HG03108 (cell line): ENCODE data around the gene GTF2H4.
"Not testable (repeated sequence)": the region's sequence is repeated elsewhere in the genome, so short reads cannot be mapped to it uniquely, and the experiment has no call there.

Experiments used
- ATAC-seq: cut with Tn5 transposase; IDR thresholded peaks from one replicate; pipeline ENCODE4 v1.9.1; 2021; ENCODE audit warnings: moderate library complexity; ENCODE audit not compliant: unreplicated experiment

GTF2H4 gene

DNA sequence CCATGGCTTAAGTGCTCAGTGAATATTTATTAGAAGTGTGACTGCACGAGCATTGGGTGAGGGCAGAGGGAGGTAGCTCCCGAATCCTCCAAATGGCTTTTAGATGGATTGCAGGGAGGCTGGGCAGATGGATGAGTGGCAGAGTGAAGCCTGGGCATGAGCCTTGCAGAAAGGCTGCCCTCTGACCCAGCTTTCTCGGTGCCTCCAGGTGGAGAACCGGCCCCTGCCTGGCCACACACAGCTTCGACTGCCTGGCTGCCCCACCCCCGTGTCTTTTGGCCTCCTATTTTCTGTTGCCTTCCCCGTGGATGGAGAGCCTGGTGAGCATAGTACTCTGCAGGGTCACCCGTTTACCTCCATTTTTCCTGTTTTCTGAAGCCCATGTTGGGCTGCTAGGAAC is 9.5 kb downstream of the GTF2H4 start:
- ATAC-seq, result no peak

DNA sequence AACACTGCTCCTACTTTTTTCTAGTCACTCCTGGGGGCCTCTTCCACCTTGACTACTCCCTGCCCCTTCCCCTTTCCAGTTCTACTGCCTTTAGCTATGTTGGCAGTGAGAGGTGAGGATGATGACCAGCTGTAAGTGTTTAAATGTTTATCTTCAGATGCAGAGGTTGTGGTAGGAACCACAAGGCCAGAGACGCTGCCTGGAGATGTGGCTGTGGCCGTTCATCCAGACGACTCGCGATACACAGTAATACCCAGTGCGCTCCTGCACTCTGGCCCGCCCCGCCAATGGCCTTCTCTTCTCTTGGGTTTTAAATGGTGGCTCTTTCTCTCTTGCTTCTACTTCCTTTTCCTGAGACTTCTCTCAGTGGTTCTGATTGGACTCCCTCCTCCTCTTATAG is 10.7 kb downstream of the GTF2H4 start:
- ATAC-seq, result no peak

DNA sequence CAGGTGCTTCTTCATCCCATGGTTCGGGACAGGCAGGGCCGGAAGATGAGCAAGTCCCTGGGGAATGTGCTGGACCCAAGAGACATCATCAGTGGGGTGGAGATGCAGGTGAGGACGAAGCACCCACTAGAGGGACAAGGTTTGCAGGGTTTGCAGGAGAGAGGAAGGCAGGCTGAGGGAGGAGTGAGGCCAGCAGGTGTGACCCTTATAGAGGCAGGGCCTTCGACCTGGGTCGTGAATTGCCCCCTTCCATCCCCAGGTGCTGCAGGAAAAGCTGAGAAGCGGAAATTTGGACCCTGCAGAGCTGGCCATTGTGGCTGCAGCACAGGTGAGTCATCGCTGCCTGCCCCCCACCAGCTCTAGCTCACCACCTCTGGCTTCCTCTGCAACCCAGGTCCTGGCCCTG is 14.4 kb downstream of the GTF2H4 start:
- no peak for ATAC-seq

DNA sequence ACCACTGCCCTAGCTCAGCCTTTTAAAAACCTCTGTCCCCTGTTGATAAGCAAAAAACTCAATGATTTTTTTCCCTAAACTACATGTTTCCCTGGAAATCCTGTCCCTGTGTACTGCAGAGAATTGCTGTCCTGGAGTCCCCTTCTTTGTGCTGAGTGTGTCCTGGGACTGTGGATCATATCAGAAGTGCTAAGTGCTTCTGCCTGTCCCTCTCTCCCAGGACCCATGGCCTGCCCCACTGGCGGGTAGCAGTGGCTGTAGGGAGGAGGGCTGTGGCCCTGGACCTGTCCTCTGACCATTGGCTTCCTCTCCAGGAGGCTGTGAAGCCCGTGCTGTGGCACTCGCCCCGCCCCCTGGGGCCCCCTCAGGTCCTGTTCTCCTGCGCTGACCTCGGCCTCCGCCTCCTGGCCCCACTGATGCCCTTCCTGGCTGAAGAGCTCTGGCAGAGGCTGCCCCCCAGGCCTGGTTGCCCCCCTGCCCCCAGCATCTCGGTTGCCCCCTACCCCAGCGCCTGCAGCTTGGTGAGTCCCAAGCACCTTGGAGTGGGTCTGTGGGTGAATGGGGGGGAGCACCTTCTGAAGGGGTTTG is 16.1 kb downstream of the GTF2H4 start:
- ATAC-seq, result not testable (repeated sequence)

DNA sequence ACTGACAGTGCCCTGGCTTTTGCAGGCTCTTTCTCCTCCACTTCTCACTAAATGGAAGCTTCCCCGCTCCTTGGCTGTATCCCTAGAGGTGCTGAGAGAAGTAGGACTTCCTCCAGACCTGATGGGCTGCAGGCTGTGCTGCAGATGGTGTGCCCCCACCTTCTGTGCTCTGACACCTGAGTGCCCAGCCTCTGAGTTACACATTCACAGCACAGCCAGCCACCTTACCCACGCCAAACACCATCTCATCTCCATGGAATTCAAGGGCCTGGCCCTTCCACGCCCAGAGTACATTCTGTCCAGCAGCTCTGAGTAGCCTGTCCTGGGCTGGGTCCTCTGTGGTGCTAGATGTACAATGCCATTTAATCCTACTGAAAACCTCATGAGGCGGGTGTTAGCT is 18.6 kb downstream of the GTF2H4 start:
- ATAC-seq, result no peak

DNA sequence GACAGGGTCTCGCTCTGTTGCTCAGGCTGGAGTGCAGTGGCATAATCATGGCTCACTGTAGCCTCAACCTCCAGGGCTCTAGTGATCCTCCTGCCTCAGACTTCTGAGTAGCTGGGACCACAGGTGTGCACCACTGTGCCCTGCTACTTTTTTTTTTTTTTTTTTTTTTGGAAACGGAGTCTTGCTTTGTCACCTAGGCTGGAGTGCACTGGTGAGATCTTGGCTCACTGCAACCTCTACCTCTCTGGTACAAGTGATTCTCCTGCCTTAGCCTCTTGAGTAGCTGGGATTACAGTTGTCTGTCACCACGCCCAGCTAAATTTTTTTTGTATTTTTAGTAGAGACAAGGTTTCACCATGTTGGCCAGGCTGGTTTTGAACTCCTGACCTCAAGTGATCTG is 19.1 kb downstream of the GTF2H4 start:
- not testable (repeated sequence) for ATAC-seq

DNA sequence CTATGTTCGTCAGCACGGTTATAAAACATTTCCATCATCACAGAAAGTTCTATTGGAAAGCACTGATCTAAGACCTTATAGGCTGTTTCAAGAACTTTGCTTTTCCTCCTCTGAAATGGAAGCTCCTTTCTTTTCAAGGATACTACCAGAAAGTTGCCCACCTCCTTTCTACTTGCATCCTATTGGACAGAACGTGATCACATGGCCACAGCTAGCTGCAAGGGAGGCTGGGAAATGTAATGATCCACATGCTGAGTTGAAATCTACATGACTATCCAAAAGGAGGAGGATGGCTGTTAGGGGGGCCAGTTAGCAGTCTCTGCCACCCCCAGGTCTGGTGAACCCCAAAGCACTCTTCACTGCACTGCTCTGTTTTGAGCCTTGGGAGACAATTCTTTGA is 20.7 kb downstream of the GTF2H4 start:
- no peak for ATAC-seq

DNA sequence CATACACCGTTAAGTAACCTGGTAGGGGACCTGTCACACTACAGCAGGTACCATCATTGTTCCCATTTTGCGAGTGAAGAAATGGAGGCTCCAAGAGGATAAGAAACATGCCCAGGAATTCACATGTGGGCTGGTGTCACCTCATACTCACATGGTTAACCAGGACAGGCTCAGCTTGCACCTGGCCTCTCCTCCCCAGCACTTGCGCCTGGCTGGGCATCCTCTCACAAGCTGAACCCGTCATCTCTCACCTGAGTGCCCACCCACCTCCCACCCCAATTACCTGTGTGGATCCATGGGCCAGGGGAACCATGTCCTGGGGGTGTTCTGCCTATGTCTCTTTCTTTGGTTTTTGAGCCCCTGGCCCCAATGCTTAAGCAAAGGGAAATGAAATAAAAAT is 22.5 kb downstream of the GTF2H4 start:
- no peak for ATAC-seq

DNA sequence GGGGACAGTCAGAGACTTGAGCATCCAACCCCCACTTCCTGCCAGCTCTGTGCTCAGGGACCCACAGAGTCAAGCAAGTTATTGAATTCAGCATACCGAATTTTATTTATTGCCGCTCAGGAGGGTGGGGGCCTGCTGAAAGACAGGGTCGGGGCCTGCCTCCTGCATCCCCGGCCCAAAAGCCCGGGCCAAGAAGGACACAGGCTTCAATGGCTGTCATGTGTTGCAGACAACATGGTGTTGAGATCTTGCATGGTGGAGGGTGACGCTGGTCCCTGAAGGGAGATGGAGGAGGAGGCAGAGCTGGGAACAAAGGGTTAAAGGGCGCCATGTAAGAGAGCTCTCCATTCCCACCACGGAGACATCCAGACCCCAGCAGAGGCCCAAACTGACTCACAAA is 23.3 kb downstream of the GTF2H4 start:
- ATAC-seq, result no peak

DNA sequence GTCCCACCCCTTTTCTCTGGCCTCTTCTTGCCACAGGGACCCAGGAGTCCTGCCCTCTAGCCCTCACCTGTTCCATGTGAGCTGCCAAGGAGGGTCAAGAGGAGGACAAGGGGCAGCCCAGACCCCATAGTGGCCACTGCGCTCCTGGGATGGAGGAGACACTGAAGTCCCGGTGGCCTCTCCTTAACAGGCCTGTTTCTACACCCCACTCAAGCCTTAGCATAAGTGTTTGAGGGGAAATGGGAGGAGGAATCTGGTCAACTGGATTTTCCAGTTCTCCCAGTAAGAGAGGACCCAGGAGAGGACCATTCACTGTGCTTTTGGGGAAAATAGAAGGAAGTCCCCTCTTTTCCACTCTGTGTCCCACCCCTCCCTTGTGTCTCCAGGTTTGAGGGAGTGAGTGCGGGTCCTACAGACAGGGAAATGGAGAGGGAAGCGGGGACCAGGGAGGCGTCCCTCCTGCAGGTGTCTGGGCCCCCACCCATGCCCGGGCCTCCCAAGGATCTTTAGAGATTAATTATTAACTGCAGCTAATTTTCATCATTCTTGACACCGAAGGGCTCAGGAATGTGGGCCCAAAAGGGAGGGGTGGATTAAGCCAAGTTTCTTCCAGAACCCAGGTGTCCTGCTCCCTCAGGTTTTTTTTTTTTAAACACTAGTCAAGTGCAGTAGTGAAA is 24.1 kb downstream of the GTF2H4 start, which contains the start of gene SFTA2:
Gene SFTA2 (minus strand): TSS at position 202 of the 677 bp plus-strand sequence. CDS start 74 bp downstream, at position 128.
- no peak for ATAC-seq

DNA sequence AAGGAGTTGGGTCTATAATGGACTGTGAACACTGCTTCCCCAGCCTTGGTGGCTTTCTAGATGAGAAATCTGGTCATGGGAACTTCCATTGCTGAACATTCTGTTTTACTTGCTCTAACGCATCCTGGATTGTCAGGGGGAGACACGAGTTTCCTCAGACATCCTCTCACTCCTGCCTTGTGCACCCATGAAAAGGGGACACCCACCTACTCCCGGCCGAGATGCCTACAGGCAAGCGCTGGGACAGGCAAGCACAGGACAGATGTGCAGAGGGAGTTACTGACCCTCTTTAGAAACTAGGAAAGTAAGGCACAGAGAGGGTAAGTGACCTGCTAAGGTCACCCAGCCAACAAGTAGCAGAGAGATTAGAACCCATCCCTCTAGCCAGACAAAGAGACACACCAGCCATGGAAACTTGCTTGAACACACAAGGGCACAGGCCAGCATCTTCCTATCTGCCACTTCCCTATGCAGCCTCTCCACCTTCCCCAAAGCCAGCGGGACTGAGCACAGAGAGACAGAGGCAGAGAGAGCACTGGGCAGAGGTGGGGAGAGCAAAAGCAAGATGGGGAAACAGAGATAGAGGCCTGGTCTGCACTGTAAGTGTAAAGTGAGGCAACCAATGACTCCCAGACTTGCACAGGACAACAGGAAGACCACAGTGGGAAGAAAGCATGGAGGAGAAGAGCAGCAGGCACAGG is 24.8 kb downstream of the GTF2H4 start:
- ATAC-seq, result no peak

DNA sequence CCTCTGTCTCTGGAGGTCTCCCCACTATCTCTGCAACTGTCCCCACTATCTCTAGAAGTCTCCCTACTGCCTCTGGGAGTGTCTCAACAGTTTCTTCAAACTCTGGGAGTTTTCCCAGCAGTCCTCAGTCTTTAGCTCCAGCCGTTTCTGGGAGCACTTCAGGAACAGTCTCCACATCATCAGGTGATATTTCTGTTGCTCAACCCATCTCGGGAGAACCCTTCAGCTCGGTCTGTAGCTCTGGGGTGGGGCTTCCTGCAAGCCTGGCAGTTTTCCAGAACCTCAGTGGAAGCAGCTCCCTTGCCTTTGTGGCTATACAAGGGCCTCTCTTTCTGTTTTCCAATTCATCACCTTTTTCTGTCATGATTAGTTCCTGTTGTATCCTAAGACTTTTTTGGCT is 27.0 kb downstream of the GTF2H4 start:
- ATAC-seq, result no peak

DNA sequence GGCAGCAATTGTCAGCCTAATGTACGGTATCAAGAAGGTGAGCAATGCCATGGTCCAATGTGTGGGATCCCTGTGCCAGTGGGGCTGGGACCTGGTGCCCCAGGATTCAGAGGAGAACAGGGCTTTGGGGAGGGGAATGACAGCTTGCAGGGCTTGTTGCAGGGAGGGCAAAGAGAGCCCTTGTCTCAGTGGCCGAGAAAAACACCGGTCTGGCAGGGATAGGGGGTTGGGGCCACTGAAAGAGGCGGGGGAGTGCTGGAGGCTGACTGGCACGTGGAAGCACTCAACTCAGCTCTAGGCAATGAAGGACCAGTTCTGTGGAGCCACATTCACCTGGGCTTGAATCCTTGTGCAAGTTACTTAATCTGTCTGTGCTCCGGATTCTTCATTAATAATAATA is 29.3 kb downstream of the GTF2H4 start:
- ATAC-seq, result no peak

DNA sequence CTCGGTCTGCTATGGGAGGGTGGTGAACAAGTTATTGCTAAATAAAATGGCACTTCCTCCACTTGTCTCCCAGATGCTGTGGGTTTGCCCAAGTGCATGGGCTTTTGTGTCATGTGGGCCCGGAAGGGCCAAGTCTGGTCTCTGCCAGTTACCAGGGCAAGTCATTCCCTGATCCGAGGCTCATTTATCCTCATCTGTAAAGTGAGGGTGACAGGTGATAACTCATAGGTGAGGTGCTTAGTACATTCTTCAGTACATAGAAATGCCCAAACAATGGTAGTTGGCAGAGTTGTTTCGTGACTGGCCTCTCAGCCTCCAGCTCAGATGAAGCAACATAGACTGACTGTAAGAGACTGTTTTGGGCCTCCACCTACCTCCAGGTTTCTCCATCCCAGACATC is 30.7 kb downstream of the GTF2H4 start:
- ATAC-seq, result no peak

DNA sequence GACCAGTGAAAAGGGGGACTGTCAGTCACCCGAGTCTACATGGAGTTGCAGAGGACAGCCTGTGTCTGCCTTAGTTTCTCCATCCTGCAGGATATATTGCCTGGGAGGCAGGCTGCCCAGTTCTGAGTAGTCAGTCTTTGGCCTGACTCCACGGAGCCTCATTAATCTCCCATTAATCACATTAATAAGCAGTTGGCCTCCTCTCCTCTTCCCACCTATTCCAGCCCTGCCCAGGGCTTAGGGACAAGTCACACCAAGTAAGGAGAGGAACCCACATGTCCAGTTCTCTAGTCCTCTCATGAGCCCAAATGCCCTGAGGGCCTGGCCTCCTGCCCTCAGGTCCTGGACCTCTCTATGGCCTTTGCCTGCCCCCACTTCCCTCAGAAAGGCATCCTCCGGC is 31.5 kb downstream of the GTF2H4 start:
- no peak for ATAC-seq

DNA sequence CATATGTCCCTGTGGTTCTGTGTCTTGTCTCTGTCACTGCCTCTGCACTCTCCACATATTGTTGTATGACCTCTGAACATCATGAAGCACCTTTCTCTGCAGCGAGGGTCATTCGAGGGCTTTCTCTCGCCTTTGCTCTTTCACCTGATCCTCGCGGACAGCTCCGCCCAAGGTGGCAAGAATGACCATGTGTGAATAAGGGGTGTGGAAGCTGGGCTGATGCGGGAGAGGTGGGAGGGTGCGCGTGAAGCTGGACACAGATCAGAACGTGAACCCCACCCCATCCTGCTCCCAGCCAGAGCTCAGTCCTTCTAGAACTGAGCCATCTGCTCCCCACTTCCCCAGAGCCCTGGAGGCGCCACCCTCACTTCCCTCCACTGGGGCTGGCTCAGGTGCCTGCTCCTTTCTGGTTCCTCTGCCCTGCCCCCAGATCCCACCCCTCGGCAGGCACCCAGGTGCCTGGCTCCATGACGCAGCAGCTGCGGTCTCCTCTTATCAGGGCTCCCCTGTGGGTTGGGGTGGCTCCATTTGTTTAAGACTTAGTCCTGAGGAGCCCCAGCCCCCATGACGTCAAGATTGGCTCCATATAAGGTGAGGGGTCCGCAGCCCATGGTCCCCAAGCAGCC is 32.5 kb downstream of the GTF2H4 start, which contains the start of gene MUCL3:
Gene MUCL3 (plus strand): TSS at position 613 of the 626 bp plus-strand sequence. CDS start 27 bp downstream, outside the sequence.
- no peak for ATAC-seq

DNA sequence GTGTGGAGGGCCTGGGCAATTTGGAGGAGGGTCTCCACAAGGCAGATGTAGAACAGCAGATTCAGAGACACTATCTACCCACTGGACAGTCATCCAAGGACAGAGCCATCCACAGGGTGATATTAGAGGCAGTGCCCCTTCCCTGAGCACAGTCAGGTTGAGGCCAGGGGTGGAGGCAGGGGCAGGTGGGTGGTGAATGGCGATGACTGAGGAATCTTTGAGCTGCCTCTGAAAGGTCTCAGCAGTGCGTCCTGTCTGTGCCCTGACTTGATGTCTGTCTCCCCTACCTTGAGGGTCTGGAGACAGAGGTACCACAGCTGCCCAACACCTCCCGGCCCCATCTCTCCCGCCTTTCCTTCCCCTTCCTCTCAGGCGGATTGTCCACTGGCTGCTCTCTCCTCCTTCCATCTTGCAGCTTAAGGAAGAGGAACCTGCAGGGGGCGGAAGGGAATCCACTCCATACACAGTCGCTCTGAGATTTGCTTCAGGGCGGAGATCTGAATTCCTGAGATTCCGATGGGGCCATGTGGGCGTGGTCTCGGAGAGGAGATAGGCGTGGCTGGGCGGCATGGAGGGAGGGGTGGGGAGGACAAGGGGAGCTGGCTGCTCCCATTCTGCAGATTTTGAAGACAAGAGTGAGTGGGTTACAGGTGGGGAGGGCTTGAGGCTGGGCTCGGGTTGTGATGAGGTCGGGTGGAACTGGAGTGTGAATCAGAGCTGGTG is 34.5 kb downstream of the GTF2H4 start:
- no peak for ATAC-seq

DNA sequence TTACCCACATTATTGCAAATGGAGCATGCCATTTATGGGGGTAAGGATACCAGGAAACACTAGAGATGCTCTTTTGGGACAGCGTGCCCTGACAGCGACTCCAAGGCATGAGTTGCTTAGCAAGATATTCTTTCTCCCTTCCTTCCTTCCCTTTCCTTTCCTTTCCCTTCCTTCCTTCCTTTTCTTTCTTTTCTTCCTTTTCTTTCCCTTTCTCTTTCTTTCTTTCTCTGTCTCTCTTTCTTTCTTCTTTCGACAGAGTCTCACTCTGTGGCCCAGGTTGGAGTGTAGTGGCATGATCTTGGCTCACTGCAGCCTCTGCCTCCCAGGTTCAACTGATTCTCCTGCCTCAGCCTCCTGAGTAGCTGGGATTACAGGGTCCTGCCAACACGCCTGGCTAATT is 36.0 kb downstream of the GTF2H4 start:
- ATAC-seq, result no peak

DNA sequence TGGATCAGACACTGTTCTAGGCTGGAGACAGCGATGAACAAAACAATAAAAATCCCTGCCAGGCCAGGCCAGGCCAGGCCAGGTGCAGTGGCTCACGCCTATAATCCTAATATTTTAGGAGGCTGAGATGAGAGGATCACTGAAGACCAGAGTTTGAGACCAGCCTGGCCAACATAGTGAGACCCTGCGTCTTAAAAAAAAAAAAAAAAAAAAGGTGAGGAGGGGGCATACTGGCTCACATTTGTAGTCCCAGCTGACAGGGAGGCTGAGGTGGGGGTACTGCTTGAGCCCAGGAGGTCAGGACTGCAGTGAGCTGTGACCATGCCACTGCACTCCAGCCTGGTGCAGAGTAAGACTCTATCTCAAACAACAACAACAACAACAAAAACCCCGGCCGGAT is 37.3 kb downstream of the GTF2H4 start:
- ATAC-seq, result no peak

DNA sequence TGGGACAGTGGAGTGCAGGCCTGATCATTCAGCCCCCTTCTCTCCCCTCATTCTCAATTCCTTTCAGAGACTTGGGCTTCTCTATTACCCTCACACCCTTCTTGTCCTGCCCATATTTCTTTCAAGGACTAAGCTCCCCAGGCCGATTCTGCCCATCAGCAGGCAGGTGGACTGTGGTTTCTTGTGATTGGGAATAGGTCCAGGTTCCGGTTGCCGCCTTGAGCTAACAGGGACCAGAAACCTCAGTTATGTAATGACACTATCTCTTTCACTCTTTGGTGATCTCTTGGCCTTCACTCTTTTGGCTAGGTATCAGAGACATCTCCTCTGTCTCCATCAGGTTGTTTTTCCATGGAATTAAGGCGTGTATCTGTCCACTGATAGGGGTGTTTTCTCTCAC is 39.2 kb downstream of the GTF2H4 start:
- ATAC-seq, result no peak

DNA sequence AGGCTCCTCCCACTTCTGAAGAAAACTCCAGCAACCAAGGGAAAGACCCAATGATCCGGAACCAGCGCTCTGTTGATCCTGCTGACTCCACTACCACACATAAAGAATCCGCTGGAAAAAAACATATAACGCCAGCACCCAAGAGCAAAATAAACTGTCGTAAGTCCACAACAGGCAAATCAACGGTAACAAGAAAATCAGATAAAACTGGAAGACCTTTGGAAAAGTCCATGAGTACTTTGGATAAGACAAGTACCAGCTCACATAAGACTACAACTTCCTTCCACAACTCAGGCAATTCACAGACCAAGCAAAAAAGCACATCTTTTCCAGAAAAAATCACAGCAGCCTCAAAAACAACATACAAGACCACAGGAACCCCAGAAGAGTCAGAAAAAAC is 40.8 kb downstream of the GTF2H4 start:
- ATAC-seq, result no peak
